HG03558 (cell line): ENCODE data around the gene CACHD1.

Experiments used
- ATAC-seq: cut with Tn5 transposase; IDR thresholded peaks from one replicate; pipeline ENCODE4 v1.9.1; 2021; ENCODE audit warnings: moderate number of reproducible peaks; ENCODE audit not compliant: unreplicated experiment; ENCODE audit errors: extremely low read depth

The CACHD1 gene

GRCh38 chr1:64631346-64632034, 161.6 kb downstream of the CACHD1 start:
- ATAC-seq: no peak

GRCh38 chr1:64632936-64633335, 163.0 kb downstream of the CACHD1 start:
- no peak for ATAC-seq

- ATAC-seq: no peak
Measured at GRCh38 chr1:64645735-64646134, 175.8 kb downstream of the CACHD1 start.

GRCh38 chr1:64650411-64650810, 180.5 kb downstream of the CACHD1 start:
- no peak for ATAC-seq

GRCh38 chr1:64651841-64652240, 181.9 kb downstream of the CACHD1 start:
- no peak for ATAC-seq

GRCh38 chr1:64653466-64653865, 183.5 kb downstream of the CACHD1 start:
- ATAC-seq: no peak

GRCh38 chr1:64654519-64655341, 184.8 kb downstream of the CACHD1 start:
- ATAC-seq: no peak

GRCh38 chr1:64655861-64656260, 185.9 kb downstream of the CACHD1 start:
- no peak for ATAC-seq

GRCh38 chr1:64659478-64660138, 189.7 kb downstream of the CACHD1 start:
- no peak for ATAC-seq

GRCh38 chr1:64663668-64664067, 193.7 kb downstream of the CACHD1 start:
- ATAC-seq: no peak

GRCh38 chr1:64664299-64664698, 194.4 kb downstream of the CACHD1 start:
- ATAC-seq: no peak

GRCh38 chr1:64669098-64669675, 199.3 kb downstream of the CACHD1 start:
- ATAC-seq: no peak

GRCh38 chr1:64675718-64676345, 205.9 kb downstream of the CACHD1 start:
- no peak for ATAC-seq

GRCh38 chr1:64676386-64676785, 206.5 kb downstream of the CACHD1 start:
- ATAC-seq: no peak

- ATAC-seq: no peak
Measured at GRCh38 chr1:64677532-64677931, 207.6 kb downstream of the CACHD1 start.

GRCh38 chr1:64678366-64678765, 208.4 kb downstream of the CACHD1 start:
- no peak for ATAC-seq

- no peak for ATAC-seq
Measured at GRCh38 chr1:64679177-64679576, 209.2 kb downstream of the CACHD1 start.

GRCh38 chr1:64680599-64680998, 210.7 kb downstream of the CACHD1 start:
- ATAC-seq: no peak

- ATAC-seq: no peak
Measured at GRCh38 chr1:64681043-64681442, 211.1 kb downstream of the CACHD1 start.

- no peak for ATAC-seq
Measured at GRCh38 chr1:64683419-64683818, 213.5 kb downstream of the CACHD1 start.
